Fibroblast of skin of right biceps (primary cell): Measurements from ENCODE around the gene OR2AG1.
"Not testable (repeated sequence)": the region's sequence is repeated elsewhere in the genome, so short reads cannot be mapped to it uniquely, and the experiment has no call there.

Source experiments
- DNase-seq: peaks from one replicate; pipeline ENCODE4 v3.0.0-alpha.2; 2013

OR2AG1 gene

GRCh38 chr11:6794639-6795038 lies 11.8 kb downstream of the OR2AG1 start:
- DNase-seq, result no peak

DNA sequence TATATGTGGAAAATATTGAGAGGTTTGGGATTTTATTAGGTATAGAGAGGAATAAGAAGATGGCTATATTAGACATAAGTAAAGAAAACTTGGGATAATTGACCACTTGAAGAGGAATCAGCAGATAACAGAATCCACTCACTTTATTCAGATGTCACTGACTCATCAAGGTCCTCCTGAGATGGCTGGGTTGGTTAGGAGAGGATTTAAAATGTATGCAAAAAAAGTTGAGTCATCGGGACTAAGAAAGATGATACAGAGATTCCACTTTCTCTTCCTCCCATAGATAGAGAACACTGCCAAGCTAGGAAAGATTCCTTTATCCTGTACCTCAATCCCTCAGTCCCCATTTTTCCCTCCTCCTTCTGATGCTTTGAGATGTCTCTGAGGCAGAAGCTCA lies 16.6 kb downstream of the OR2AG1 start, which contains the start of gene OR6A2:
Gene OR6A2 (minus strand): TSS at position 288 of the 400 bp plus-strand sequence. CDS start 3,981 bp downstream, outside the sequence.
- peak; percentile 38 for DNase-seq

- not testable (repeated sequence) for DNase-seq
These were observed 18.3 kb downstream of the OR2AG1 start for GRCh38 chr11:6801075-6801474.

DNA sequence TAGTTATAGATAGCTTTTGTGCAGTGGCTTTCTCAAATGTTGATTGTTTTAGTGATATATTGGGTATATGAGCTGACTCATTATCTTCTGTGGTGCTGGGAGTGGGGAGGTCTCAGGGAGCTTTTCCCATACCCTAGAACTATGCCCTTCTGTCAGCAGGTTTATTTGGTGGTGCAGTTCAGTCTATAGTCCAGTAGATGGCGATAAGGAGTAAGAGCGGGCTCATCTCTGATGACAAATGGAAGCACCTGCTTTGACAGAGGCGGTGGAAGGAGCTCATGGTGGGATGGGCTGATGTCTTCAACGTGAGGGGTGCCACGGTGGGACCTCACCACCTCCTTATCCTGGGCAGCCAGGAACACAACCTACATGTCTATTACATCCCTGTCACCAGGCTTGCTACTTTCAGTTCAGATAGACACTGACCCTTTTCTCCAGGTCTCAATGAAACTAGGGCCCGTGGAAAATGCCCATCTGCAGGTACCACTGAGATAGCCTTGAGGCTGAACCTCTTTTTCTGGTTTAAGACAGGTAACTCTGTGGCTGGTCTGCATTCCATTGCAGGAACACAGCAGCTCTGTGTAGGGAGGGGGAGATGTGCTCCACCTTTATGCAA lies 29.7 kb downstream of the OR2AG1 start:
- DNase-seq, result peak; percentile 38

DNA sequence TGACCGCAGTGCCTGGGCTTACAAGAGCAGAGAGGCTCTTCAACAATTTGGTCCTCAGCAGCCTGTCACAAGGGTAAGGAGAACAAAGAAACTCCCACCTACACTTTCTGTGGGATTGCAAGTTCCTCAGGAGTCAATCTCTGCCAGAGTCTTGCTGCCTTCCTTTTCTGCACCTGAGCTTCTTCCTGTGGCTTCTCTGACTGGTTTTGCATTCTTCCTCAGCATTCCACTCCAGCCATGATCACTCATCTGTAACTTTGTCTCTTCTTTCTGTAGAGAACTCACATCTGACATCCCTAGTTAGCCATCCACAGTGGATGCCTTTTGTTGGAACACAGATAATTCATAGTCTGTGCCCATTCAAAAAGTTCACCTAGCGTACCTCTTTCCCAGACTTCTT lies 30.8 kb downstream of the OR2AG1 start:
- no peak for DNase-seq

- DNase-seq, result no peak
These were observed 34.9 kb downstream of the OR2AG1 start for GRCh38 chr11:6817694-6818093.

DNA sequence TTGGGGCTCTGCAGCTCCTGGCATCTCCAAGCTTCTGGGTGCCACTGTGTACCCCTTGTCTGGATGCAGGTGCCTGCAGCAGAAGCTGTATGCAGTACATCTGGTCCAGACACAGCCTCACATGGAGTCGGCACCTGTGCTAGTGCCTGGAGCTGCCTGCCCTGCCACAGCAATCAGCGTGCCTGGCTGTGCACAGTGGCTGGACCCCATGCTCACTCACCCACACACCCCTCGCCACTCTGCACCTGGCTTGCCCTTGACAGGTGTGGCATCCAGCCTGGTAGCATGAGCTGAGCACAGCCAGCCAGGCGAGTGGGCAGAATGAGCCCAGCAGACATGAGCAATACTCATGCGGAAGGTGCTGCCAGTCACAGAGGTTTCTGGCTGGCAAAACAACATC lies 36.1 kb downstream of the OR2AG1 start:
- no peak for DNase-seq

DNA sequence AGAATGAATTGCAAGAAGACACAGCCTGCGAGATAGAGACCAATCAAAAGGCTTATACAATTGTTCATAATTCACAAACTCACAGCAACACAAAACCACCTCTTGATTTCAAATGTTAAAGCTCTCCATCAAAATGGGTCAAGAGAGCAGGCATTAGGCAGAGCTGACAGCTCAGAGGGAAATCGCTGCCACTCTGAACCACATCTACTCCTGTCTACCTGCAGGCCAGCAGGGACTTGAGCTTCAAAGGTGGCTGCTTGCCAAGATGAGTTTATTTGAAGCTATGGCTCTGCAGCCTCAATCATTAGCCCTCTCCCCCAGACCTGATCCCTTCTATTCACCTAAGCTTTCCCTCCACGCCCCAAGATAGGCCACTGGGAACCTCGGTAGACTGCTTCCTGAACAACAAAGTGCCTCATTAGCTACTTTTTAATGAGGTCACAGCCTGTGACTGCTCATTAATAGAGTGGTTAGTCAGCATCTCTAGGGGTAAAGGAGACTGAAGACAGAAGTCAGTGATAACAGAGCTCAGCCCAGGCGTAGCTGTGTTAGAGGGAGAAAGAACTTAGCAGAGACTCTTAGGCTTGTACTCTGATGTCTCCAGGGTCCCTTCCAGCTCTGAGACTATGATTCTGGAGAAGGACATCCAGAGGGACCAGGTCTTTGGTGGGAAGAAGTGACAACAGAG lies 41.5 kb downstream of the OR2AG1 start:
- no peak for DNase-seq

- peak; percentile 1 for DNase-seq
These were observed 42.5 kb downstream of the OR2AG1 start for GRCh38 chr11:6825231-6825744.

DNA sequence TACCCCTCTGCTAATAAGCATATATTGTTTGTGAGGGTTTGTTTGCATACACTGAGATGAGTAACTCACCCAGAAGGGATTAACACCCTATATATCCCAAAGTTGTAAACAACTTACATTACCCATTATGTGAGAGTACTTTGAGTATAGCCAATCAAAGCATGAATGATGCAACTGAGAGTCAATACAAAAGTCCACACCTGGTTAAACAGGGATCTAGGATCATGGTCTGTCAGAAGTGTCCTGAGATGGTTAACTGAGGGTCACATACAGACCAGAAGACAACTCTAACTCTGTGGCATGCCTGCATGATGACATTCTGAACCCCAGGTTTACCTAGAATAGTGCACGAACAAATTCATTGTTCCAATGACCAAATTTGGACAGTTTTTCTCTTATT lies 45.3 kb downstream of the OR2AG1 start:
- no peak for DNase-seq

- no peak for DNase-seq
These were observed 50.5 kb downstream of the OR2AG1 start for GRCh38 chr11:6833356-6833755.

- no peak for DNase-seq
These were observed 51.2 kb downstream of the OR2AG1 start for GRCh38 chr11:6834021-6834420.
